HEK293 (cell line): ENCODE data around the gene SLC1A3.
A peak's percentile ranks its signal among the peaks of the same experiment; 100 is the strongest.

Source experiments
- CTCF ChIA-PET: fragments of 350-600 bp; formaldehyde crosslinking; extraction: SDS; loops from one replicate; lab custom pipeline; 2021; ENCODE audit warnings: antibody characterized with exemption; lab: Yijun Ruan, JAX
- POLR2A ChIA-PET: fragments of 300-600 bp; formaldehyde crosslinking; extraction: SDS; loops from one replicate; lab custom pipeline; 2020; ENCODE audit warnings: antibody characterized with exemption, inconsistent platforms; lab: Yijun Ruan, JAX
- H3K27ac ChIP-seq: fragments of 200-500 bp; sonication (Bioruptor generic); 2 replicates; pipeline ENCODE4 v1.5.1; 2014; ENCODE audit warnings: low read depth, low read length, control low read depth, inconsistent platforms; ENCODE audit errors: extremely low read depth
- H3K36me3 ChIP-seq, 2 experiments: fragments of 200-500 bp in 1 of 2; sonication (Bioruptor generic) in 1 of 2; 1 replicate in 1 of 2; 2 replicates in 1 of 2; pipeline ENCODE4 v1.5.1; 2014 to 2017; ENCODE audit warnings: inconsistent platforms in 2 of 2, low read length in 2 of 2; ENCODE audit not compliant: control insufficient read depth in 2 of 2, insufficient read depth in 1 of 2
- H3K4me1 ChIP-seq: fragments of 200-500 bp; sonication (Bioruptor generic); 2 replicates; pipeline ENCODE4 v1.5.1; 2014; ENCODE audit warnings: mild to moderate bottlenecking, low read length, inconsistent platforms; ENCODE audit not compliant: control insufficient read depth, insufficient read depth
- H3K4me3 ChIP-seq: 2 replicates; pipeline ENCODE4 v1.5.1; 2011; ENCODE audit warnings: low read depth, mild to moderate bottlenecking, control low read depth, low read length, moderate library complexity
- H3K9me3 ChIP-seq: fragments of 200-500 bp; sonication (Bioruptor generic); 2 replicates; pipeline ENCODE4 v1.5.1; 2014; ENCODE audit warnings: low read depth, low read length, inconsistent platforms; ENCODE audit not compliant: control insufficient read depth, insufficient read depth
- EGR2 ChIP-seq: fragments of 450-650 bp; formaldehyde crosslinking; IDR thresholded peaks from 2 replicates; pipeline ENCODE4 v1.5.1; 2016; ENCODE audit warnings: low read depth, missing biosample characterization, missing genetic modification characterization
- KLF10 ChIP-seq: fragments of 450-650 bp; IDR thresholded peaks from 2 replicates; pipeline ENCODE4 v1.5.1; 2018; ENCODE audit warnings: missing biosample characterization, mild to moderate bottlenecking, missing genetic modification characterization
- PRDM10 ChIP-seq: fragments of 450-650 bp; formaldehyde crosslinking; IDR thresholded peaks from 2 replicates; pipeline ENCODE4 v1.5.1; 2016; ENCODE audit warnings: missing biosample characterization, missing genetic modification characterization
- SALL2 ChIP-seq: fragments of 450-650 bp; formaldehyde crosslinking; IDR thresholded peaks from 2 replicates; pipeline ENCODE4 v1.5.0; 2017; ENCODE audit warnings: missing biosample characterization, mild to moderate bottlenecking, missing genetic modification characterization, borderline replicate concordance
- SCRT2 ChIP-seq: fragments of 450-650 bp; formaldehyde crosslinking; IDR thresholded peaks from 2 replicates; pipeline ENCODE4 v1.5.1; 2016; ENCODE audit warnings: missing biosample characterization, missing genetic modification characterization
- SP3 ChIP-seq: fragments of 450-650 bp; formaldehyde crosslinking; IDR thresholded peaks from 2 replicates; pipeline ENCODE4 v1.5.1; 2016; ENCODE audit warnings: missing biosample characterization, missing genetic modification characterization
- SP7 ChIP-seq: fragments of 450-650 bp; formaldehyde crosslinking; IDR thresholded peaks from 2 replicates; pipeline ENCODE4 v1.5.1; 2016; ENCODE audit warnings: missing biosample characterization, missing genetic modification characterization
- ZEB2 ChIP-seq: fragments of 450-650 bp; formaldehyde crosslinking; IDR thresholded peaks from 2 replicates; pipeline ENCODE4 v1.5.1; 2016; ENCODE audit warnings: missing biosample characterization, missing genetic modification characterization
- ZNF10 ChIP-seq: fragments of 450-650 bp; formaldehyde crosslinking; IDR thresholded peaks from 2 replicates; pipeline ENCODE4 v1.5.1; 2017; ENCODE audit warnings: missing biosample characterization, missing genetic modification characterization
- ZNF112 ChIP-seq: fragments of 450-650 bp; formaldehyde crosslinking; IDR thresholded peaks from 2 replicates; pipeline ENCODE4 v1.5.0; 2017; ENCODE audit warnings: missing biosample characterization, missing genetic modification characterization
- ZNF174 ChIP-seq: fragments of 450-650 bp; formaldehyde crosslinking; IDR thresholded peaks from 2 replicates; pipeline ENCODE4 v1.5.0; 2017; ENCODE audit warnings: missing biosample characterization, mild to moderate bottlenecking, missing genetic modification characterization
- ZNF175 ChIP-seq: fragments of 450-650 bp; formaldehyde crosslinking; IDR thresholded peaks from 2 replicates; pipeline ENCODE4 v1.5.1; 2016; ENCODE audit warnings: missing biosample characterization, missing genetic modification characterization
- ZNF18 ChIP-seq: fragments of 450-650 bp; formaldehyde crosslinking; IDR thresholded peaks from 2 replicates; pipeline ENCODE4 v1.5.1; 2016; ENCODE audit warnings: missing biosample characterization, missing genetic modification characterization
- ZNF211 ChIP-seq: fragments of 450-650 bp; formaldehyde crosslinking; IDR thresholded peaks from 2 replicates; pipeline ENCODE4 v1.5.1; 2016; ENCODE audit warnings: low read depth, missing biosample characterization, missing genetic modification characterization
- ZNF223 ChIP-seq: fragments of 450-650 bp; formaldehyde crosslinking; IDR thresholded peaks from 2 replicates; pipeline ENCODE4 v1.5.1; 2016; ENCODE audit warnings: missing biosample characterization, missing genetic modification characterization
- ZNF239 ChIP-seq: fragments of 450-650 bp; formaldehyde crosslinking; IDR thresholded peaks from 2 replicates; pipeline ENCODE4 v1.5.1; 2016; ENCODE audit warnings: missing biosample characterization, missing genetic modification characterization
- ZNF354C ChIP-seq: fragments of 450-650 bp; formaldehyde crosslinking; IDR thresholded peaks from 2 replicates; pipeline ENCODE4 v1.5.1; 2016; ENCODE audit warnings: missing biosample characterization, missing genetic modification characterization, low read depth, borderline replicate concordance
- ZNF473 ChIP-seq: fragments of 450-650 bp; formaldehyde crosslinking; IDR thresholded peaks from 2 replicates; pipeline ENCODE4 v1.5.1; 2017; ENCODE audit warnings: missing biosample characterization, missing genetic modification characterization
- ZNF529 ChIP-seq: fragments of 450-650 bp; formaldehyde crosslinking; IDR thresholded peaks from 2 replicates; pipeline ENCODE4 v1.5.1; 2017; ENCODE audit warnings: missing genetic modification characterization, missing biosample characterization; ENCODE audit not compliant: insufficient replicate concordance
- ZNF654 ChIP-seq: fragments of 450-650 bp; formaldehyde crosslinking; IDR thresholded peaks from 2 replicates; pipeline ENCODE4 v1.5.1; 2016; ENCODE audit warnings: low read depth, missing biosample characterization, missing genetic modification characterization
- ZNF776 ChIP-seq: fragments of 450-650 bp; formaldehyde crosslinking; IDR thresholded peaks from 2 replicates; pipeline ENCODE4 v1.5.0; 2017; ENCODE audit warnings: missing biosample characterization, missing genetic modification characterization, borderline replicate concordance
- TF ChIP-seq, protein P1 (sequence below): fragments of 450-650 bp; formaldehyde crosslinking; IDR thresholded peaks from 2 replicates; pipeline ENCODE4 v1.5.1; 2017; ENCODE audit warnings: missing biosample characterization, missing genetic modification characterization
- TF ChIP-seq, protein P2 (sequence below): fragments of 450-650 bp; formaldehyde crosslinking; IDR thresholded peaks from 2 replicates; pipeline ENCODE4 v1.5.1; 2016; ENCODE audit warnings: missing biosample characterization, missing genetic modification characterization

Gene SLC1A3

DNA sequence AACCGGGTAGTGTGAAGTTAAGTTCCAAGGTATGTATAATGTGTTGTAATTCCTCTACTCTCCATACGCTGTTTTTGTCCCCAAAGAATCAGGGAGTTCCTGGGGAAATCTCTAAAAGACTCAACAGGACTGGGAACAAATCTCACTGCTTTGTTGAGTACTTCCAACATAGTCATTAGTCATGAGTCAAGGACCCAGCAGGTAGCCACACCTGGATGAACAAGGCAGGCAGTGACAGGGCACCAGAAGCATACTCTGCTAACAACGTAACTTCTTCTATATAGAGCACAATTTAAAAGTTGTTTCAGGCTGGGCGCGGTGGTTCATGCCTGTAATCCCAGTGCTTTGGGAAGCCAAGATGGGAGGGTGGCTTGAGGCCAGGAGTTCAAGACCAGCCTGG lies 126.8 kb downstream of the SLC1A3 start:
- no peaks in the 10 kb centered on the region for H3K9me3 ChIP-seq
- ChIA-PET CTCF (interaction anchor here (0.6 to 1.2 kb wide), 3 partner anchors 11 to 990 kb away, joined by 3 to 4 read pairs (median 3); no protein-coding TSS in a partner anchor), POLR2A (no interaction called here)
- H3K36me3 ChIP-seq, result no peaks in the 10 kb centered on the region
- TF ChIP-seq ZNF239 (tag by site-specific recombination), result no peak
- 0 out of 2 replicates have a peak, but pooled peaks have one; percentile 25 for TF ChIP-seq ZNF18
- no peak for TF ChIP-seq ZNF473 (tag by site-specific recombination)
- TF ChIP-seq PRDM10 (tag by site-specific recombination), result no peak
- TF ChIP-seq, protein P1, sequence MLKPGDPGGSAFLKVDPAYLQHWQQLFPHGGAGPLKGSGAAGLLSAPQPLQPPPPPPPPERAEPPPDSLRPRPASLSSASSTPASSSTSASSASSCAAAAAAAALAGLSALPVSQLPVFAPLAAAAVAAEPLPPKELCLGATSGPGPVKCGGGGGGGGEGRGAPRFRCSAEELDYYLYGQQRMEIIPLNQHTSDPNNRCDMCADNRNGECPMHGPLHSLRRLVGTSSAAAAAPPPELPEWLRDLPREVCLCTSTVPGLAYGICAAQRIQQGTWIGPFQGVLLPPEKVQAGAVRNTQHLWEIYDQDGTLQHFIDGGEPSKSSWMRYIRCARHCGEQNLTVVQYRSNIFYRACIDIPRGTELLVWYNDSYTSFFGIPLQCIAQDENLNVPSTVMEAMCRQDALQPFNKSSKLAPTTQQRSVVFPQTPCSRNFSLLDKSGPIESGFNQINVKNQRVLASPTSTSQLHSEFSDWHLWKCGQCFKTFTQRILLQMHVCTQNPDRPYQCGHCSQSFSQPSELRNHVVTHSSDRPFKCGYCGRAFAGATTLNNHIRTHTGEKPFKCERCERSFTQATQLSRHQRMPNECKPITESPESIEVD (tag by site-specific recombination), result no peak
- no peak for TF ChIP-seq ZNF223
- H3K4me3 ChIP-seq, result no peak overlapping the region
- H3K4me1 ChIP-seq, result no peaks in the 10 kb centered on the region
- H3K27ac ChIP-seq, result no peak overlapping the region

- POLR2A ChIA-PET, result no interaction called here
- no peak overlapping the region for H3K27ac ChIP-seq
- no peaks in the 10 kb centered on the region for H3K36me3 ChIP-seq
- no peak overlapping the region for H3K4me3 ChIP-seq
- H3K9me3 ChIP-seq, result no peaks in the 10 kb centered on the region
- TF ChIP-seq KLF10, result no peak
- TF ChIP-seq SP7 (tag by site-specific recombination), result no peak
- TF ChIP-seq ZNF211 (tag by site-specific recombination), result no peak
- peak; percentile 57 for TF ChIP-seq ZNF654 (tag by site-specific recombination)
- TF ChIP-seq EGR2, result no peak
- no peak for TF ChIP-seq ZNF112 (tag by site-specific recombination)
- TF ChIP-seq ZEB2, result no peak
- no peak for TF ChIP-seq ZNF10
- no peak for TF ChIP-seq SALL2
- TF ChIP-seq SP3 (tag by site-specific recombination), result no peak
- no peak for TF ChIP-seq ZNF239 (tag by site-specific recombination)
- no peak for TF ChIP-seq ZNF776
- no peak for TF ChIP-seq ZNF174 (tag by site-specific recombination)
- no peak for TF ChIP-seq ZNF175 (tag by site-specific recombination)
- no peak for TF ChIP-seq SCRT2 (tag by site-specific recombination)
- TF ChIP-seq, protein P2, sequence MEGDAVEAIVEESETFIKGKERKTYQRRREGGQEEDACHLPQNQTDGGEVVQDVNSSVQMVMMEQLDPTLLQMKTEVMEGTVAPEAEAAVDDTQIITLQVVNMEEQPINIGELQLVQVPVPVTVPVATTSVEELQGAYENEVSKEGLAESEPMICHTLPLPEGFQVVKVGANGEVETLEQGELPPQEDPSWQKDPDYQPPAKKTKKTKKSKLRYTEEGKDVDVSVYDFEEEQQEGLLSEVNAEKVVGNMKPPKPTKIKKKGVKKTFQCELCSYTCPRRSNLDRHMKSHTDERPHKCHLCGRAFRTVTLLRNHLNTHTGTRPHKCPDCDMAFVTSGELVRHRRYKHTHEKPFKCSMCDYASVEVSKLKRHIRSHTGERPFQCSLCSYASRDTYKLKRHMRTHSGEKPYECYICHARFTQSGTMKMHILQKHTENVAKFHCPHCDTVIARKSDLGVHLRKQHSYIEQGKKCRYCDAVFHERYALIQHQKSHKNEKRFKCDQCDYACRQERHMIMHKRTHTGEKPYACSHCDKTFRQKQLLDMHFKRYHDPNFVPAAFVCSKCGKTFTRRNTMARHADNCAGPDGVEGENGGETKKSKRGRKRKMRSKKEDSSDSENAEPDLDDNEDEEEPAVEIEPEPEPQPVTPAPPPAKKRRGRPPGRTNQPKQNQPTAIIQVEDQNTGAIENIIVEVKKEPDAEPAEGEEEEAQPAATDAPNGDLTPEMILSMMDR, result peak; percentile 38
- no peak for TF ChIP-seq ZNF354C
- TF ChIP-seq ZNF529 (tag by site-specific recombination), result no peak
- no peaks in the 10 kb centered on the region for H3K4me1 ChIP-seq
- CTCF ChIA-PET, result interaction anchor here (0.6 to 1.7 kb wide), 7 partner anchors 9 to 310 kb away, joined by 3 to 10 read pairs (median 3); no protein-coding TSS in a partner anchor
Observed at GRCh38 chr5:36734422-36734821, 128.0 kb downstream of the SLC1A3 start.
